Endodermal cell (in vitro differentiated cells): ENCODE data around the gene PHLPP1. TPM values are rescaled to one million over a fixed set of nuclear protein-coding genes. Genes with fewer than 3 reads are reported as not detected.

ENCODE experiments used
- DNase-seq: peaks from one replicate; pipeline ENCODE4 v3.0.0-alpha.2; 2017
- H3K27ac ChIP-seq: 2 replicates; pipeline ENCODE4 v1.5.1; 2013; ENCODE audit warnings: mild to moderate bottlenecking, low read depth, low read length, moderate library complexity
- H3K27me3 ChIP-seq: 2 replicates; pipeline ENCODE4 v1.6.1; 2013; ENCODE audit warnings: mild to moderate bottlenecking, low read length, moderate library complexity; ENCODE audit not compliant: insufficient read depth, control insufficient read depth, poor library complexity, severe bottlenecking
- H3K36me3 ChIP-seq: 2 replicates; pipeline ENCODE4 v1.7.0; 2013; ENCODE audit warnings: mild to moderate bottlenecking, low read length, moderate library complexity; ENCODE audit not compliant: control insufficient read depth, insufficient read depth
- H3K4me1 ChIP-seq: one replicate; pipeline ENCODE4 v1.7.0; 2013; ENCODE audit warnings: low read length; ENCODE audit not compliant: control insufficient read depth, insufficient read depth
- H3K4me3 ChIP-seq: 2 replicates; pipeline ENCODE4 v1.5.1; 2013; ENCODE audit warnings: mild to moderate bottlenecking, low read length, moderate library complexity
- H3K9ac ChIP-seq: 2 replicates; pipeline ENCODE4 v1.6.1; 2013; ENCODE audit warnings: mild to moderate bottlenecking, low read length, moderate library complexity; ENCODE audit not compliant: poor library complexity, severe bottlenecking; ENCODE audit errors: extremely low read depth
- H3K9me3 ChIP-seq: 2 replicates; pipeline ENCODE4 v1.6.1; 2013; ENCODE audit warnings: mild to moderate bottlenecking, low read length, moderate library complexity; ENCODE audit not compliant: control insufficient read depth
- H3K27ac Mint-ChIP-seq: 2 replicates; pipeline ENCODE4 v1.8.0; 2020; ENCODE audit warnings: mixed read lengths
- H3K27me3 Mint-ChIP-seq: 2 replicates; pipeline ENCODE4 v1.8.0; 2021; ENCODE audit warnings: mild to moderate bottlenecking, mixed read lengths; ENCODE audit not compliant: insufficient read depth
- H3K36me3 Mint-ChIP-seq: 2 replicates; pipeline ENCODE4 v1.8.0; 2020; ENCODE audit warnings: low read depth, mixed read lengths
- H3K4me1 Mint-ChIP-seq: 2 replicates; pipeline ENCODE4 v1.8.0; 2020; ENCODE audit warnings: mixed read lengths
- H3K4me3 Mint-ChIP-seq: 2 replicates; pipeline ENCODE4 v1.8.0; 2020; ENCODE audit warnings: mild to moderate bottlenecking, moderate library complexity, mixed read lengths
- H3K9me3 Mint-ChIP-seq: 2 replicates; pipeline ENCODE4 v1.8.0; 2020; ENCODE audit warnings: mild to moderate bottlenecking, mixed read lengths
- WGBS, 2 experiments: methylation state at CpG; one replicate each; pipeline versions ENCODE4 v1.1.5 to v1.1.7; 2013; ENCODE audit warnings: missing lambda C conversion rate in 2 of 2, mixed read lengths in 1 of 2; ENCODE audit not compliant: insufficient coverage in 1 of 2, insufficient read length in 1 of 2; 5-methylcytosine and 5-hydroxymethylcytosine counted together
- total RNA-seq, 2 donors: library from RNA; stranded (reverse); fragmentation: NEBNext Ultra II Directional in 1 of 2; extraction: Animal tissue kit (Norgen Biotek cat#: 25700) in 1 of 2; gene quantifications; 2 replicates in 1 of 2; 3 replicates in 1 of 2; pipeline ENCODE4 v1.2.1, GENCODE V29; 2021
- TF ChIP-seq, protein P1 (sequence below): fragments of 200-600 bp; sonication (generic); conservative IDR thresholded peaks from 2 replicates; pipeline ENCODE4 v1.5.0; 2021; ENCODE audit warnings: antibody characterized with exemption, mild to moderate bottlenecking

The PHLPP1 gene
- total RNA-seq, 2 donors from 2014 or later: 19.8 to 28.1 TPM

DNA sequence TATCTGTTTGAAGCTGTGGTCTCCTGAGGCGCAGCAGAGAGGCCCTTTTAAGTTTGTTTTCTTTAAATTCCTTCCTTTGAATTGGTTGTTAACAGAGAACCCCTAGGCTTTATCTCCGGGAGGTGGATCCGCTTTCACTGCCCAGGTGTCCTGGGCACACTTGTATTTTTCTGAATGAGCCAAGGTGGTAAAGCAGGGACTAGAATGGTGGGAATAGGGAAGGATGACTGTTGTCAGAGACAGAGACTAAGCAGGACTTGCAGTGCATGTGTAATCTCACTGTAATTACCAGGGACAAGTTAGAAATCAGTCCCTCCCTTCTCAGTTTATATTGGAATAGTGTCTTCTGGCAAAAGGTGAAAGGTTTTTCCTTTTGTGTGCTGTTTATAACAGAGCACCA, 72.8 kb downstream of the PHLPP1 start:
- no peaks in the 10 kb centered on the region for H3K27me3 ChIP-seq
- H3K36me3 Mint-ChIP-seq: no peaks in the 10 kb centered on the region
- H3K27me3 Mint-ChIP-seq: no peaks in the 10 kb centered on the region
- H3K4me1 ChIP-seq: peaks cover 10% of the 10 kb centered on the region
- no peak overlapping the region for H3K9ac ChIP-seq
- WGBS, 2 experiments: 36 to 43% methylated on average over 2 to 3 of the region's 3 CpGs
- no peak overlapping the region for H3K4me3 Mint-ChIP-seq
- no peak overlapping the region for H3K27ac Mint-ChIP-seq
- TF ChIP-seq, protein P1, sequence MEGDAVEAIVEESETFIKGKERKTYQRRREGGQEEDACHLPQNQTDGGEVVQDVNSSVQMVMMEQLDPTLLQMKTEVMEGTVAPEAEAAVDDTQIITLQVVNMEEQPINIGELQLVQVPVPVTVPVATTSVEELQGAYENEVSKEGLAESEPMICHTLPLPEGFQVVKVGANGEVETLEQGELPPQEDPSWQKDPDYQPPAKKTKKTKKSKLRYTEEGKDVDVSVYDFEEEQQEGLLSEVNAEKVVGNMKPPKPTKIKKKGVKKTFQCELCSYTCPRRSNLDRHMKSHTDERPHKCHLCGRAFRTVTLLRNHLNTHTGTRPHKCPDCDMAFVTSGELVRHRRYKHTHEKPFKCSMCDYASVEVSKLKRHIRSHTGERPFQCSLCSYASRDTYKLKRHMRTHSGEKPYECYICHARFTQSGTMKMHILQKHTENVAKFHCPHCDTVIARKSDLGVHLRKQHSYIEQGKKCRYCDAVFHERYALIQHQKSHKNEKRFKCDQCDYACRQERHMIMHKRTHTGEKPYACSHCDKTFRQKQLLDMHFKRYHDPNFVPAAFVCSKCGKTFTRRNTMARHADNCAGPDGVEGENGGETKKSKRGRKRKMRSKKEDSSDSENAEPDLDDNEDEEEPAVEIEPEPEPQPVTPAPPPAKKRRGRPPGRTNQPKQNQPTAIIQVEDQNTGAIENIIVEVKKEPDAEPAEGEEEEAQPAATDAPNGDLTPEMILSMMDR: no peak
- peak; percentile 56 for DNase-seq
- peaks cover 49% of the 10 kb centered on the region for H3K4me1 Mint-ChIP-seq
- no peak overlapping the region for H3K27ac ChIP-seq
- no peaks in the 10 kb centered on the region for H3K9me3 ChIP-seq
- no peaks in the 10 kb centered on the region for H3K36me3 ChIP-seq
- no peaks in the 10 kb centered on the region for H3K9me3 Mint-ChIP-seq
- H3K4me3 ChIP-seq: no peak overlapping the region

DNA sequence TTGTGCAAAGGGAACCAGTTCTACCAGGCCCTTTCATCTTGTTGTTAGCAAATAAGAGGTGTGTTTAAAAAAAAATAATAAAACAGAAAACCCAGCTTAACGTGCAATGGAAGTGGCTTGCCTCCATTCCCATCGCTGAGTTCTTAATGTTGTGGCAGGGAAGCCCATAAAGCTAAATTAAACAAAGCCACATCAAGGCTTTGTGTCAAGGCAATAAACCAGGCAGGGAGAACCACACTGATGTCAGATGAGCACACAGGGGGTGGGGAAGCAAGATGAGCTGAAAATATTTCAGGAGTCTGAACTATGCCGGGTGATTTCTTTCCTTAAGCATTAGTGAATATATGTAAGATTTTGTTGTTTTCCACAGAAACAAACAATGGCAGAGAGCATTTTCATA, 73.5 kb downstream of the PHLPP1 start:
- Mint-ChIP-seq H3K4me3 (no peak overlapping the region), H3K27me3 (no peaks in the 10 kb centered on the region), H3K4me1 (peaks cover 48% of the 10 kb centered on the region), H3K27ac (peak overlapping the region; percentile 41), H3K9me3 (no peaks in the 10 kb centered on the region), H3K36me3 (no peaks in the 10 kb centered on the region)
- no peaks in the 10 kb centered on the region for H3K9me3 ChIP-seq
- H3K27me3 ChIP-seq: no peaks in the 10 kb centered on the region
- no peak overlapping the region for H3K4me3 ChIP-seq
- no peak for DNase-seq
- no peak overlapping the region for H3K9ac ChIP-seq
- WGBS, 2 experiments: 56 to 61% methylated on average over 3 of the region's 3 CpGs
- TF ChIP-seq, protein P1: no peak
- no peaks in the 10 kb centered on the region for H3K36me3 ChIP-seq
- H3K27ac ChIP-seq: no peak overlapping the region
- peaks cover 10% of the 10 kb centered on the region for H3K4me1 ChIP-seq

DNA sequence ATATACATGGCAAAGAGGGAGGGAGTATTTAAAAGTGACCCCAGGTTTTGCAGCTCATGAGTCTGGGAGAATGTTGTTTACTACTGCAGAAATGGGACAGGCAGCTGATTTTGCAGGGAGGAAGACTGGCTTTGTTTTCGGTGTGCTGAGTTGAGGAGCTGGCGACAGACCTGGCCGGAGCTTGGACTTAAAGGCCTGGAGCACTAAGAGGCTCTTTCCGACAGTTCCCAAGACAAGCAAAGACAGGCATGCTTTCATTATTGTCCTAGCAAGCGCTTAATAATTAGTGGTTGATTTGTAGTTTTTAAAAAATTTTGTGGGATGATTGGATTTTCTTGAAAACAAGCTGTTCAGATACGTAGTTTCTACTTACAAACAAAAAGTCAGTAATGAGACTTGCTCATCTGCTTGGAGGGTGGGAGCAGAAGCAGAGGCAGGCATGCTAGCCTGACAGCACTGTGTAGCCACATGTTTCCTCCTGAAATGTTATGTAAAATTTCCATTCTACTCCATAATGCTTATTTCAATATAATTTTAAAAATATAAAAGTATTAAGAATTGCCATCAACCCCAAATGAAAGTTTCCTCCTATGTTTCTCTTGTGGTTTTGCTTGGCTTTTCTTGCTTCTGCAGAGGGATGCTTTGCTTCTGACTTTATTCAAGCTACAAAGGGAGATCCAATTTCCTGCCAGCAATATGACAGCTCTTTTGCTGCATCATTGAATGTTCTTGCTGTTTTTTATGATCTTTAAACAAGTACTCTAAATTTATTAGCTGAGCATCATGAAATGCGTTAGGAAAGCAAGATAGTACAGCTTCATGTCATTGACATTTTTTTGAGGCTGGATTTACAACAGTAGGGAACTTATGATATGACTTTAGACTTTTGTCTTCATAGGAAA, 75.8 kb downstream of the PHLPP1 start:
- whole genome bisulfite sequencing, 2 experiments: 88 to 90% methylated on average over 3 to 7 of the region's 7 CpGs
- no peaks in the 10 kb centered on the region for H3K9me3 Mint-ChIP-seq
- H3K4me1 Mint-ChIP-seq: peaks cover 38% of the 10 kb centered on the region
- Histone ChIP-seq H3K4me3 (no peak overlapping the region), H3K27ac (no peak overlapping the region), H3K9me3 (no peaks in the 10 kb centered on the region), H3K4me1 (peaks cover 5% of the 10 kb centered on the region), H3K36me3 (no peaks in the 10 kb centered on the region), H3K27me3 (no peaks in the 10 kb centered on the region), H3K9ac (no peak overlapping the region)
- no peaks in the 10 kb centered on the region for H3K36me3 Mint-ChIP-seq
- TF ChIP-seq, protein P1: no peak
- H3K27me3 Mint-ChIP-seq: no peaks in the 10 kb centered on the region
- H3K27ac Mint-ChIP-seq: peak overlapping the region; percentile 0
- H3K4me3 Mint-ChIP-seq: no peak overlapping the region
- DNase-seq: no peak
